ENCODE measurements around the gene PARG.
"Not testable (repeated sequence)": the region's sequence is repeated elsewhere in the genome, so short reads cannot be mapped to it uniquely, and the experiment has no call there.

PARG gene
- long read RNA-seq, donor 1, partial matches to known transcripts = 5 of 5 reads
- long read RNA-seq, donor 1, other reads (novel, unspliced or antisense) = 0 of 5 reads
- long read RNA-seq, donor 2 = 0 reads
- long read RNA-seq, donor 3, partial matches to known transcripts = 0 of 5 reads
- long read RNA-seq, donor 3, other reads (novel, unspliced or antisense) = 5 of 5 reads
- long read RNA-seq, donor 4 = 0 reads
- long read RNA-seq, donor 5 = 0 reads
- long read RNA-seq, donor 6, partial matches to known transcripts = 5 of 5 reads
- long read RNA-seq, donor 6, other reads (novel, unspliced or antisense) = 0 of 5 reads
- long read RNA-seq, donor 7, partial matches to known transcripts = 18 of 18 reads
- long read RNA-seq, donor 7, other reads (novel, unspliced or antisense) = 0 of 18 reads
- long read RNA-seq, donor 8 = 0 reads

GRCh38 chr10:49941447-49942338 lies at the start of gene PARG, which contains the start of gene TIMM23B:
Gene PARG, minus strand, starts transcription at chr10:49942027. Its CDS starts 302 bp downstream, at chr10:49941725.
Gene TIMM23B, plus strand, starts transcription at chr10:49942053. Its CDS starts 142 bp downstream, at chr10:49942195.
- DNase-seq = peak; percentile 82

- DNase-seq = not testable (repeated sequence)
Observed at GRCh38 chr10:49988376-49988775, 46.5 kb upstream of the PARG start, which contains the start of gene AGAP6. Gene AGAP6, plus strand, starts transcription at chr10:49988406. Its CDS starts 310 bp downstream, at chr10:49988716.

- DNase-seq = not testable (repeated sequence)
Observed at GRCh38 chr10:49987207-49987606, 45.4 kb upstream of the PARG start.

GRCh38 chr10:49977756-49978155 lies 35.9 kb upstream of the PARG start:
- DNase-seq = not testable (repeated sequence)

GRCh38 chr10:49972094-49972493 lies 30.3 kb upstream of the PARG start:
- DNase-seq = not testable (repeated sequence)

GRCh38 chr10:49971466-49971865 lies 29.6 kb upstream of the PARG start:
- not testable (repeated sequence) for DNase-seq

GRCh38 chr10:49970331-49970857 lies 28.6 kb upstream of the PARG start:
- not testable (repeated sequence) for DNase-seq

- DNase-seq = not testable (repeated sequence)
Observed at GRCh38 chr10:49953122-49953521, 11.3 kb upstream of the PARG start.

GRCh38 chr10:49952006-49952405 lies 10.2 kb upstream of the PARG start:
- not testable (repeated sequence) for DNase-seq

- DNase-seq = not testable (repeated sequence)
Observed at GRCh38 chr10:49948737-49949136, 6.9 kb upstream of the PARG start.

GRCh38 chr10:49948142-49948541 lies 6.3 kb upstream of the PARG start:
- DNase-seq = not testable (repeated sequence)

GRCh38 chr10:49943607-49944006 lies 1.8 kb upstream of the PARG start:
- DNase-seq = not testable (repeated sequence)

- peak; percentile 1 for DNase-seq
Observed at GRCh38 chr10:49942339-49942705, 495 bp upstream of the PARG start.

GRCh38 chr10:49931959-49932728 lies 9.7 kb downstream of the PARG start:
- not testable (repeated sequence) for DNase-seq

- not testable (repeated sequence) for DNase-seq
Observed at GRCh38 chr10:49931276-49931675, 10.6 kb downstream of the PARG start.

GRCh38 chr10:49923572-49923971 lies 18.3 kb downstream of the PARG start:
- not testable (repeated sequence) for DNase-seq

GRCh38 chr10:49922041-49922440 lies 19.8 kb downstream of the PARG start:
- not testable (repeated sequence) for DNase-seq

GRCh38 chr10:49917927-49918326 lies 23.9 kb downstream of the PARG start:
- not testable (repeated sequence) for DNase-seq

GRCh38 chr10:49916451-49916850 lies 25.4 kb downstream of the PARG start:
- DNase-seq = not testable (repeated sequence)

- DNase-seq = not testable (repeated sequence)
Observed at GRCh38 chr10:49910295-49910694, 31.5 kb downstream of the PARG start.

GRCh38 chr10:49908290-49909080 lies 33.3 kb downstream of the PARG start:
- DNase-seq = not testable (repeated sequence)

Measured in right kidney (tissue), 9 donors.